Measurements from ENCODE around the gene TIMM23. TPM values are rescaled to one million over a fixed set of nuclear protein-coding genes. Genes with fewer than 3 reads are reported as not detected.
A peak's percentile ranks its signal among the peaks of the same experiment; 100 is the strongest.

The TIMM23 gene
- total and polyA plus RNA-seq, 2 of the 4 experiments (the other 2 are of a cell fraction), result 82.4 to 86.2 TPM

DNA sequence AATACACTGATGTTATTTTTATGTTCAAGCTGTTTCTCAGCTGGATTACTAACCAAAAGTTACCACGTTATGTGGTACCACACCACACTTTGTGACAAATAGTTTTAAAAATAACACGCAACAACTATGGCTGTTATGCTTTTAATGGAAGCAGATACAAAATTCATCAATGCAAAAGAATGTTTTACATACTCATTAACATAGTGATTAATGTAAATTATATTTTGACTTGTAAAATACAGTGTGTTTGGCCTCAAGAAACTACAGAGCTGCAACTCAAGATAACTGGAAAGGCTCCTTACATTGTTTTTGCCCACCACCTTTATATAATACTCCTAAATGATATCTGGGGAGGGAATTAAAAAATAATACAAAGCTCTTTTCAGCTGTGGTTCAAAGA lies 32.7 kb downstream of the TIMM23 start:
- no peak overlapping the region for H2BK15ac ChIP-seq (ENCODE audit: low read depth, low read length)
- H3K4me1 ChIP-seq (ENCODE audit: control insufficient read depth, insufficient read depth, low read length), result peaks cover 4% of the 10 kb centered on the region; the same call in 1 of the 2 replicates
- no peak overlapping the region for H4K5ac ChIP-seq (ENCODE audit: low read depth, low read length)
- H3K18ac ChIP-seq (ENCODE audit: low read depth, low read length), result no peak overlapping the region
- no peak overlapping the region for H2BK20ac ChIP-seq (ENCODE audit: low read depth, low read length)
- no peaks in the 10 kb centered on the region for H3K9me1 ChIP-seq (ENCODE audit: insufficient read depth, low read length)
- H3K4me3 ChIP-seq (ENCODE audit: insufficient read depth, low read depth, low read length), result no peak overlapping the region
- peak overlapping the region; percentile 32 for H2BK5ac ChIP-seq (ENCODE audit: low read depth, low read length, poor library complexity, severe bottlenecking)
- in situ Hi-C loops (cut with MboI; ENCODE audit: low sequenced_read_pairs) (loop anchor here (25.0 kb wide), 1 partner anchor 1018 kb away; the partner anchor contains the start of gene DEPP1), dilution Hi-C loops (cut with HindIII; ENCODE audit: low sequenced_read_pairs, unreplicated experiment) (no loop called here), intact Hi-C loops (cut with micrococcal nuclease) (no loop called here)
- H2AK9ac ChIP-seq (replicated peaks; ENCODE audit: low read depth, low read length, poor library complexity), result no peak overlapping the region
- WGBS, 2 experiments (ENCODE audit: extremely low coverage in 2 of 2, insufficient read length in 1 of 2), result no CpG with 5 or more reads among the region's 2 CpGs
- no peak overlapping the region for H4K91ac ChIP-seq (ENCODE audit: insufficient read depth, low read depth, low read length)
- no peak overlapping the region for H2AFZ ChIP-seq (replicated peaks; ENCODE audit: low read length, poor library complexity)
- no TSS peak for BruUV-seq (replicated peaks)
- no peak for TF ChIP-seq MAZ (IDR thresholded peaks at IDR 0.05; ENCODE audit: borderline replicate concordance, low read depth, low read length)
- TF ChIP-seq RCOR1 (IDR thresholded peaks at IDR 0.05; ENCODE audit: insufficient replicate concordance, low read length), result no peak
- TF ChIP-seq, protein P1, sequence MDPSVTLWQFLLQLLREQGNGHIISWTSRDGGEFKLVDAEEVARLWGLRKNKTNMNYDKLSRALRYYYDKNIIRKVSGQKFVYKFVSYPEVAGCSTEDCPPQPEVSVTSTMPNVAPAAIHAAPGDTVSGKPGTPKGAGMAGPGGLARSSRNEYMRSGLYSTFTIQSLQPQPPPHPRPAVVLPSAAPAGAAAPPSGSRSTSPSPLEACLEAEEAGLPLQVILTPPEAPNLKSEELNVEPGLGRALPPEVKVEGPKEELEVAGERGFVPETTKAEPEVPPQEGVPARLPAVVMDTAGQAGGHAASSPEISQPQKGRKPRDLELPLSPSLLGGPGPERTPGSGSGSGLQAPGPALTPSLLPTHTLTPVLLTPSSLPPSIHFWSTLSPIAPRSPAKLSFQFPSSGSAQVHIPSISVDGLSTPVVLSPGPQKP (IDR thresholded peaks at IDR 0.05; ENCODE audit: borderline replicate concordance, low read depth, low read length), result no peak
- no peak for TF ChIP-seq NFE2L2 (IDR thresholded peaks at IDR 0.05; ENCODE audit: low read depth, low read length)
- no peak for TF ChIP-seq SMC3 (IDR thresholded peaks at IDR 0.05; ENCODE audit: low read depth, low read length)
- no peak for TF ChIP-seq CEBPB (IDR thresholded peaks at IDR 0.05; ENCODE audit: low read depth, low read length)
- no peak for TF ChIP-seq POLR2A (IDR thresholded peaks at IDR 0.05; ENCODE audit: low read depth, low read length)
- TF ChIP-seq, protein P2, sequence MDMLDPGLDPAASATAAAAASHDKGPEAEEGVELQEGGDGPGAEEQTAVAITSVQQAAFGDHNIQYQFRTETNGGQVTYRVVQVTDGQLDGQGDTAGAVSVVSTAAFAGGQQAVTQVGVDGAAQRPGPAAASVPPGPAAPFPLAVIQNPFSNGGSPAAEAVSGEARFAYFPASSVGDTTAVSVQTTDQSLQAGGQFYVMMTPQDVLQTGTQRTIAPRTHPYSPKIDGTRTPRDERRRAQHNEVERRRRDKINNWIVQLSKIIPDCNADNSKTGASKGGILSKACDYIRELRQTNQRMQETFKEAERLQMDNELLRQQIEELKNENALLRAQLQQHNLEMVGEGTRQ (IDR thresholded peaks at IDR 0.05; ENCODE audit: low read depth, low read length), result no peak
- no peak for TF ChIP-seq MAFK (IDR thresholded peaks at IDR 0.05; ENCODE audit: low read depth, low read length)
- TF ChIP-seq CHD1 (IDR thresholded peaks at IDR 0.05; ENCODE audit: low read depth, low read length), result no peak
- ChIA-PET CTCF (interaction anchor here (1.1 kb wide), 1 partner anchor 47 kb away, joined by 3 read pairs; no protein-coding TSS in a partner anchor), POLR2A (ENCODE audit: unreplicated experiment) (no interaction called here)
- DNase-seq (no peak), ATAC-seq (ENCODE audit: low read depth) (no peak)
- H3K36me3 ChIP-seq (ENCODE audit: control insufficient read depth, insufficient read depth, low read length), result peaks cover 52% of the 10 kb centered on the region
- no peak overlapping the region for H2AK5ac ChIP-seq (ENCODE audit: low read depth, low read length)
- no peak overlapping the region for H3K23ac ChIP-seq (ENCODE audit: low read depth, low read length)
- no peak overlapping the region for H3K9ac ChIP-seq (ENCODE audit: low read depth, low read length)
- H2BK120ac ChIP-seq (ENCODE audit: low read depth, low read length), result no peak overlapping the region
- no peaks in the 10 kb centered on the region for H3K27me3 ChIP-seq (ENCODE audit: control insufficient read depth, insufficient read depth, low read length)
- no peak overlapping the region for H4K8ac ChIP-seq (ENCODE audit: low read depth in 2 of 2, low read length in 2 of 2)
- H3K4me2 ChIP-seq (ENCODE audit: low read depth, low read length), result no peak overlapping the region
- no peak overlapping the region for H3K27ac ChIP-seq (ENCODE audit: insufficient read depth, low read length)
- no peak overlapping the region for H3K56ac ChIP-seq (ENCODE audit: extremely low read depth, insufficient read depth, low read length)
- no peak overlapping the region for H3K14ac ChIP-seq (replicated peaks; ENCODE audit: low read depth, low read length)
- peaks cover 5% of the 10 kb centered on the region; the same call in 1 of the 2 replicates for H4K20me1 ChIP-seq (ENCODE audit: insufficient read depth, low read length)
- H3K9me3 ChIP-seq (ENCODE audit: control insufficient read depth, insufficient read depth, low read length), result no peaks in the 10 kb centered on the region
- peaks cover 20 to 50% of the 10 kb centered on the region in 2 experiments for H3K79me1 ChIP-seq (ENCODE audit: low read depth in 1 of 2, low read length in 2 of 2)
- no peak overlapping the region for H3K4ac ChIP-seq (ENCODE audit: low read depth, low read length)
